ENCODE results near the gene SNCB.

Gene SNCB

DNA sequence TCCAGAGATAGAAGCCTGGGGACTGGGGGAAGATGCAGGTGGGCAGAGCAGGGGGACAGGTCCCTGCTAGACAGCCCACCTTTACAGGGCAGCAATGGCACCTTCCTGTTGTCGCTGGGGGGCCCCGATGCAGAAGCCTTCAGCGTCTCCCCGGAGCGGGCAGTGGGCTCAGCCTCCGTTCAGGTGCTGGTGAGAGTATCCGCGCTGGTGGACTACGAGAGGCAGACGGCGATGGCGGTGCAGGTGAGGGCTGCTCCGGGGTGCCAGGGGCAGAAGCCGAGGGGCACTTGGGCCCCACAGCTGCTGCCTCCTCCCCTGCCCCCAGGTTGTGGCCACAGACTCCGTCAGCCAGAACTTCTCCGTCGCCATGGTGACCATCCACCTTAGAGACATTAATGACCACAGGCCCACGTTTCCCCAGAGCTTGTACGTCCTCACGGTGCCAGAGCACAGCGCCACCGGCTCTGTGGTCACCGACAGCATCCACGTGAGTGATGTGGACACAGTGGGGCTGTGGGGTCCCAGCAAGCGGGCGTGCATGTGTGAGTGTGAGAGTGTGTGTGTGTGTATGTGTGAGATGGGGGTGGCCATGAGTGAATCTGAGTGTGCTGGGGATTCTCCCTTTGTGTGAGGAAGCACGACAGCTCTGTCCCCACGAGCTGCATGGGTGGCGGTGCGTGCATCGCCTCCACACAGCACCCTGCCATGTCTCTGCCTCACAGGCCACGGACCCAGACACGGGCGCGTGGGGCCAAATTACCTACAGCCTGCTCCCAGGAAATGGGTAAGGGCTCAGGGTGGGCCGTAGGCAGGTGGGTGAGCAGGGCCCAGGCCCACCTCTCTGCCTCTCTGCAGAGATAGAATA is 52.8 kb downstream of the SNCB start:
- in situ Hi-C loops (cut with MboI; ENCODE audit: low sequenced_read_pairs) = no loop called here

DNA sequence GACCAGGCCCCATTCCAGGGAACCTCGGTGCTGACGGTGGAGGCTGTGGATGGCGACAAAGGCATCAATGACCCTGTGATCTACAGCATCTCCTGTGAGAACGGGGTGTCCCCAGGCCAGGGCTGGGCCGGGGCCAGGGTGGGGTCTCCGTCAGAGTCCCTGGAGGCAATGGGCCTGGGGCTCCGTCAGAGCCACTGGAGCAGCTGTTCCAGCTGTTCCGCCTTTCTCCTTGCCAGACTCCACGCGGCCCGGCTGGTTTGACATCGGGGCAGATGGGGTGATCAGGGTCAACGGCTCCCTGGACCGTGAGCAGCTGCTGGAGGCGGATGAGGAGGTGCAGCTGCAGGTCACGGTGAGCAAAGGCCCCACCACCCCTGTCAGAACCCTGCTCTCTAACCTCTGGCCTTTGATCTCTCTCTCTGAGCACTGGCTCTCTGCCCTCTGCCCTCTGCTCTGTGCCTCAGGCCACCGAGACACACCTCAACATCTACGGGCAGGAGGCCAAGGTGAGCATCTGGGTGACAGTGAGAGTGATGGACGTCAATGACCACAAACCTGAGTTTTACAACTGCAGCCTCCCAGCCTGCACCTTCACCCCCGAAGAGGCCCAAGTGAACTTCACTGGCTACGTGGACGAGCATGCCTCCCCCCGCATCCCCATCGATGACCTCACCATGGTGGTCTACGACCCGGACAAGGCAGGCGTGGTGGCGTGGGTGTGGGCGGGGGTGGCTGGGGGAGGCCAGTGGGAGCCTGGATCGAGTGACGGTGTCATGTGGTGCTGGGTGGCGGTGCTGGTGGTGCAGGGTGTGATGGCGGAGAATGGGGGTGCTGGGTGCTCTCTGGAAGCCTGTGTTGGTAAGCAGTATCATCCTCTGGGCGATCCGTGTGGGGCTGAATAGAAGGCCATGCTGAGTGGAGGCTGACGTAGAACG is 54.6 kb downstream of the SNCB start:
- in situ Hi-C loops (cut with MboI; ENCODE audit: low sequenced_read_pairs) = no loop called here

GRCh38 chr5:176575066-176575465 is 55.3 kb downstream of the SNCB start:
- in situ Hi-C loops (cut with MboI; ENCODE audit: low sequenced_read_pairs) = no loop called here

- in situ Hi-C loops (cut with MboI; ENCODE audit: low sequenced_read_pairs) = no loop called here
Measured at GRCh38 chr5:176574297-176574591, 56.1 kb downstream of the SNCB start.

DNA sequence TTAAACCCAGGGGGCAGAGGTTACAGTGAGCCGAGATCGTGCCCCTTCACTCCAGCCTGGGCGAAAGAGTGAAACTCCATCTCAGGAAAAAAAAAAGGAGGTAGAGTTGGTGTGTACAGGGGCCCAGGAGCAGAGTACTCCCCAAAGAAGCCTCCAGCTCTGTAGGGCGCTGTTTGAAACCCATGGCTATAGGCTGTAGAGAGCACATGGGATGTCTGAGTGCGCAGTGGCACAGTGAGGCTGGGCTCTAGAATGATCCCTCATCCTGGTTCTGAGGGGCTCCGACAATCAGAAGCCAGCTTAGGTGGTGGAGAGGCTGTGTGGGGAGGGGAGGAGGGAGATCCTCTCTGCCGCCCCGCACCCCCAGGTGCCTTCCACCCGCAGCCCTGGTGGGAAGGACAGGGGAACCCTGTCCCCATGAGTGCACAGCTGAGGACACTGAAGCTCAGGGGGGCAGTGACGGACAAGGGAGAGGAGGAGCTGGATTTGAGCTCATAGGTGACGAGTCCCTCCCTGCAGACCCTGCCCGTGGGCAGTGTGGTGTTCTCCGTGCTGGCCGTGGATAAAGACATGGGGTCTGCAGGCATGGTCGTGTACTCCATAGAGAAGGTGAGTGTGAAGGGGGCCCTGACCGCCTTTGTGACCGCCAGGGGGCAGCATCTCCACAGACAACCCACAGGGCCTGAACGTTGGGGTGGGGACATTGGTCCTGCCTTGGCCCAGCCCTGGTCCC is 56.6 kb downstream of the SNCB start:
- in situ Hi-C loops (cut with MboI; ENCODE audit: low sequenced_read_pairs) = no loop called here

Measured in hTERT RPE-1 (cell line).